AG10803 (cell line): Measurements from ENCODE around the gene STK32A.

Experiments used
- DNase-seq: peaks from one replicate; pipeline ENCODE4 v3.0.0; 2010; ENCODE audit warnings: low read depth
- H3K4me3 ChIP-seq: 2 replicates; pipeline ENCODE4 v1.5.1; 2011; ENCODE audit warnings: mild to moderate bottlenecking, low read length, control low read depth
- TF ChIP-seq, protein P1 (sequence below): conservative IDR thresholded peaks from 2 replicates; pipeline ENCODE4 v1.5.1; 2011; ENCODE audit warnings: mild to moderate bottlenecking, low read length, control low read depth, inconsistent platforms

STK32A gene

DNA sequence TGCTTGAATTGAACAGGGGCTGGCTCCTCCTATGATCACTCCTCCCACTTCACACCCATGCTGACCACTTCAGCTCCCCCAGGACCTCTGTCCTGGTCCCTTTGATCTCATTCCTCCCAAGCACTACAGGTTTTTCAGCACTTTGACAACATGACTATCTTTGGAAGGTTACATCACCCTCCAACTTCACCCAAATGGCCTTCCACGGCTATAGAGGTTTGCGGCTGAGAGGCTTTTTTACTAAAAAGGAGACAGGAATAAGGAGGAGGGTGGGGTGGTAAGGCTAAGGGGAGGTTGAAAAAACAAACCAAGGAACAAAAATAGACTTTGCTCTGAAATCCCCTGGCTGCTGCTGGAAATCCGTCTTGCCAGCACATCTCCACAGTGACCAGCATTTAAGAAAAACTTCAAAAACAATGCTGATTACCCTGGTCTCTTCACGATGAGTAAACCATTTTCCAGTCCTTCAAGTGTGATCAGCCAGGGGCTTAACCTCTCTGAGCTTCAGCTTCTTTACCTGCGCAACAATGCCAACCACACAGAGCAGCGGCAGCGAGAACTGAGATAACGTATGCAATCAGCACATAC lies 172.4 kb downstream of the STK32A start:
- DNase-seq: peak; percentile 56
- TF ChIP-seq, protein P1, sequence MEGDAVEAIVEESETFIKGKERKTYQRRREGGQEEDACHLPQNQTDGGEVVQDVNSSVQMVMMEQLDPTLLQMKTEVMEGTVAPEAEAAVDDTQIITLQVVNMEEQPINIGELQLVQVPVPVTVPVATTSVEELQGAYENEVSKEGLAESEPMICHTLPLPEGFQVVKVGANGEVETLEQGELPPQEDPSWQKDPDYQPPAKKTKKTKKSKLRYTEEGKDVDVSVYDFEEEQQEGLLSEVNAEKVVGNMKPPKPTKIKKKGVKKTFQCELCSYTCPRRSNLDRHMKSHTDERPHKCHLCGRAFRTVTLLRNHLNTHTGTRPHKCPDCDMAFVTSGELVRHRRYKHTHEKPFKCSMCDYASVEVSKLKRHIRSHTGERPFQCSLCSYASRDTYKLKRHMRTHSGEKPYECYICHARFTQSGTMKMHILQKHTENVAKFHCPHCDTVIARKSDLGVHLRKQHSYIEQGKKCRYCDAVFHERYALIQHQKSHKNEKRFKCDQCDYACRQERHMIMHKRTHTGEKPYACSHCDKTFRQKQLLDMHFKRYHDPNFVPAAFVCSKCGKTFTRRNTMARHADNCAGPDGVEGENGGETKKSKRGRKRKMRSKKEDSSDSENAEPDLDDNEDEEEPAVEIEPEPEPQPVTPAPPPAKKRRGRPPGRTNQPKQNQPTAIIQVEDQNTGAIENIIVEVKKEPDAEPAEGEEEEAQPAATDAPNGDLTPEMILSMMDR: no peak
- no peak overlapping the region for H3K4me3 ChIP-seq

DNA sequence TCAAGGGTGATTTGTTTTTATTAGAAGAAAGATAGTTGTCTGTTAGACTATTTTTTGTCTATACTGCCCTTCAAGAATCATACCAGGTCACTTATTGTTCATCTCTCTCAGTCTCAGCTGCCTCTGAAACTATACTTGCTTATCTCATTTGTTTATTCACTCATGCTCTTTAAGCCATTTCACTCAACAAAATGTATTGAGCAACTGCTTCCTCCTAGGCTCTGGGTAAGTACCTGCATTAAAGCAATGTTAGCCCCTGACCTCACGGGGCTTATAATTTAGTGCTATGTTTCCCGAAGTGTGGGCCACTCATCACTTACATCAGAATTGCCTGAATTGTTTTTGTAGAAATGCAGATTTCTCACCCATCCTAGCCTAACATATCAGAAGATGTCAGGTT lies 174.2 kb downstream of the STK32A start:
- TF ChIP-seq, protein P1: no peak
- no peak overlapping the region for H3K4me3 ChIP-seq
- no peak for DNase-seq

DNA sequence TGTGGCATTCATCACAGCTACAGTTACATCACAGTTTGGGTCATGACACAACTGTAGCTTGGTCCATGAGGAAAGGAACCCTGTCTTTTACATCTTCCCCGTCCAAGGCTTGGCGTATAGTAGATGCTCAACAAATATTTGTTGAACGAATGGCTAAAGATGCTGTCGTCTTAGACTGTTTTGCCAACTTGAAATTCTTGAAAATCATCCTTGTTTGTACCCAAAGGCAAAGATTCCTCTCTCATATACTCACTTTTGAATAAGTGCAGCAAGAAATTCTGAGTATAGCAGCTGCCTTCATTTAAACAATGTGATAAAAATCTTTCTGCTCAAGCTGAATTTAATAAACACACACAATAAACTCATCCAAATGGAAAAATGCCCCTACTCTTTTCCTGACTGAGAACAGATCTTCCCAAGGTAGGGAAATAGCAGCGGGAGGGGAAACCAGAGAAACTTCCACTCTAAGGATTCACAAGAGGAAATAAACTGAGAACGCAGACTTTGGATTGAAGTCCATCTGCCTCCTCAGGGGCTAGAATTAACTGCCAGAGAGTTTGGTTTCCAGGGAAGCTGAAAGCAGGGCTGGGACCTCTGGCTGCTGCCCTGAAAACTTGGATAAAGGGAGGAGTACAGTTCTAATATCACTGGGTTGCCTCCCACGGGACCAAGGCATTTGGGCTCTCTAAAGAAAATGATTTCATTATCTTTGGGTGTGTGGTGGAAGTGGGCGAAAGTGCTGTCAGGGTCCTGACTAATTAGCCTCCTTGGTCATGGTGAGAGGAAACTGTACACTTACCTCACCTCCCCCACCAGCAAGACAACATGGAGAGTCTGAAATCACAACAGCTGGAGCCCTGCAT lies 175.9 kb downstream of the STK32A start:
- no peak overlapping the region for H3K4me3 ChIP-seq
- DNase-seq: no peak
- TF ChIP-seq, protein P1: no peak

DNA sequence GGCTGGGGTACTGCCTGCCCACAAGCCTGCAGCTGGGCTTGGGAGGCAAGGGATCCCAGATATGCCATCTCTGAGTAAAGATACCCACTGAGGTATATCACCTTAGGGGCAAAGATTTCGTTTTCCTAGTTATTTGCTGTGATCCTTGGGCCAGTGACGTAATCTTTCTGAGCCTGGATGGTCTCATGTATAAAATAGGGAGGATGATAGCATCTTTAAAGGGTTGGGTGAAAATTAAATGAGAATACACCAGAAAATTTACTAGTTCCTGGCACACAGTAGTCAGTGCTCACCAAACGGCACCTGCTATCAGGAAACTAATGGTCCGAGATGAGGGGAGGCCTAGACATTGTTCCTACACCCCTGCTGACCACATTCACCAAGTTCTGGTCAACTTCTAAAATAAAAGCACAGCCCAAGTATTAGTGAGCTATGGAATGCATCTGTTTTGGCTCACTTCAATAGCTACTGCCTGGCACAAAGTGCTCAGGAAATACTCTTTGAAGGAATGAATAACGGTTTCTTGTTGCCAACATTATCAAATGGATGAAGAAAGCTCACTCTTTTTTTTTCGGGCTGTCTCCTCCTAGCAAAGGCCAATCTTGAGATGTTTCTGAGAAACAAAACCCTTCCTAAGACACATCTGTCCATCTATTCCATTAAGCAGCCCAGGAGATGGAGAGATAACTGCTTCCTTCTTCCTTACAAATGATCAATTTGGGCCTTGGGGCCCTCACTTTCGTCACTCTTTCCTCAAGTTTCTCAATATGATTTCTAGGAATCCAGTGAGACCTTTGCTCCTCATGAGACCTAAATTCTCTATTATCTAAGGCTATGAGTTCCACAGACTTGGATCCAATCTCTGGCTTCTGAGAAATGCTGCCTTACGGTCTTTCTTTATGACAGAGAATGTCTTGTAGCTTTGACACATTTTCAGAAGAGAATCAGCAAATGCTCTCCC lies 176.8 kb downstream of the STK32A start:
- no peak for DNase-seq
- TF ChIP-seq, protein P1: no peak
- no peak overlapping the region for H3K4me3 ChIP-seq

DNA sequence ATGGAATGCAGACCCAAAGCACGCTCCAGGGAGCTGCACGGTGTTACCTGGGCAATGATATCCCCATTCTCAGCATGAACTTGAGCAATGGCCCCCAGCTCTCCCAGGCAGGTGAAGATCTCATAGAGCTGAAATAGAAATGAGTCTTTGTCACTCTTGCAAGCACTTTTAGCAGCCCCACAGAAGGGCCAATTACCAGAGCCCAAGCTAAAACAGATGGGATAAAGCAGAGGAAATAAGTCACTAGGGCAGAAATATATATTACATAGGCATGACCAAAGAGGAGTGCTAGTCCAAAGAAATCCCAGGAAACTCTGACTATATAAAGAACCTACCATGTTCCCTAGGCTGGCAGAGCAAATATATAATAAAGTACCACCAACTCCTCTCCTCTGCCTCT lies 177.7 kb downstream of the STK32A start:
- TF ChIP-seq, protein P1: no peak
- DNase-seq: no peak
- H3K4me3 ChIP-seq: no peak overlapping the region

DNA sequence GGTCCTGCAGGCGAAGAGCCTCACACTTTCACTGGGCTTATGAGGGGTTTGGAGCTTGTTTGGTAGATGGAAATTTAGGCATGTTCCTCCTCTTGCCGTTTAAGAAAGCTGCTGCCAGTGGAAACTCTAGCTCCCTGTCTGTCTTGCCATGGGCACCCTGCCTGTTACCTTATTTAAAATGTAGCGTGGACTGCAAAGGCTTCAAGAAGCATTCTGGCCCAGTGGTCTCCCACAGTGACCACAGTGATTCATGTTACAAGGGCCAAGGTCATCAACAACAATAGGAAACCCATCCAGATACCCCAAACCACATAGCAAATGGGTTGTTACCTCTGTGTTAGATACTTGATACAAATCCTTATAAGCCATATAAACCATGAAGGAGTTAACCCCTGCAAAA lies 178.4 kb downstream of the STK32A start:
- DNase-seq: no peak
- H3K4me3 ChIP-seq: no peak overlapping the region
- TF ChIP-seq, protein P1: no peak
